Activated CD8-positive, alpha-beta memory T cell treated with anti-CD3 and anti-CD28 coated beads, Interleukin-2, amount 50 U/mL, for 1 hour (primary cell): ENCODE results near the gene ADM5.
A peak's percentile ranks its signal among the peaks of the same experiment; 100 is the strongest.

Experiments
- DNase-seq: peaks from one replicate; pipeline ENCODE4 v3.0.0-alpha.2; 2020; ENCODE audit errors: extremely low read depth

The ADM5 gene

DNA sequence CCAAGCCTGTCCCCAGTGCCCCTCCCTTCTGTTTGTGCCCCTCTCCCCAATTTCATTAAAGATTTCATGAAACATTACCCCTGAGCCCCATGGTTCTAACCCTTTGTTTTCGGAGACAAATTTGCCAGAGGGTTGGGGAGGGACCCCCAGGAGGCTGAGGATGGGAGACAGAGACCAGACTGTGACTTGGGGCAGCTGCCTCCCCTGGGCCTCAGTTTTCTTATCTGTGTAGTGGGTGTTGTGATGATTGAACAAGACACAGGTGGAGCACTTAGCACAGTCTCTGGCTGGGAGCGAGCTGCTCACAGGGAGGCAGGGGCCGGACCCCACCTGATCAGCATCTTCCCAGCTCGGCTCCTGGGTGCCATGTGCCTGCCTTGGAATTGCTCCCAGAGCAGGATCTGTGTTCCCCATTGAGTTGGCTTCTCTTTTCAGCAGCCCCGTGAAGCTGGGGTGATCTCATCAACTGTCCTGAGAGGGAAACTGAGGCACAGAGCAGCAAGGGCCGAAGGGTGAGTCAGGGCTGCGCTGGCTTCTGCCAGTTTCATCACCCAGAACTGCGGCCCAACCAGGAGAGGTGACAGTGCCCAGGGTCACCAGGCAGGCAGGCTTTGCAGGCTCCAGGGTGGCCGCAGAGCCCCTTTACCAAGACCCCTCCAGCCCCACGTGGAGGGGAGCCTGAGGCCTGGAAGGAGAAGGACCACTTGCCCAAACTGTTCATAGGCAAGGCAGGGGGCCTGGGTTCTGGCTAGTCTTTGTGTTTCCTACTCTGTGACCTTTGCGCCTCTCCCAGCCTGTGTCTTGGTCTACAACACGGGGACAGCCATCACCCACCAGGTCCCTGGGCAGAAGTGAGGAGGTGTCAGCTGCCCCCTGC, 30.6 kb upstream of the ADM5 start:
- DNase-seq, result no peak

DNA sequence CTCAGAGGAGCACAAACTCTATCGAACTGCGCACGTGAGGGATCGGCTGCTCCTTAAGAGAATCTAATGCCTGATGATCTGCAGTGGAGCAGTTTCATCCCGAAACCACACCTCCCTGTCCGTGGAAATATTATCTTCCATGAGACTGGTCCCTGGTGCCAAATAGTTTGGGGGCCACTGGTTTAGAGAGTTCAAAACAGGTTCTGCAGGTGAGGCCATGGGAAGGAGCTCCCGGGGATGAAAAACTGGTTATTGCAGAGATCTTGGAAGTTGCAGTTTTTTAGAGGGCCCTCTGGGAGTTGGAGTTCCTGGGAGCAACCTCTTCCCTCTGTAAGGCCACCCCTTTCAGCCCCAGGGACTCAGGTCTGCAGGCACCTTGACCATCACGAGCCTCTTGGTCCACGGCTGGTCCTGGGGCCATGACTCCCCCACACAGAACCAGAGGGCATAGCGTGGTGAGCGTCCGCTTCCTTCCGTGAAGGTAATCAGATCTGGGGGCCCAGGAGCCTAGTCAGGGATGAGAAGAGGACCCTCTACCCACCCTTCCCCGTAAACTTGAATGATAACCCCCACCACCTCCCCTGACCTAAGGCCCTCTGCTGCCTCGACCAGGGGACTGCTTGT, 28.9 kb upstream of the ADM5 start:
- DNase-seq, result no peak

DNA sequence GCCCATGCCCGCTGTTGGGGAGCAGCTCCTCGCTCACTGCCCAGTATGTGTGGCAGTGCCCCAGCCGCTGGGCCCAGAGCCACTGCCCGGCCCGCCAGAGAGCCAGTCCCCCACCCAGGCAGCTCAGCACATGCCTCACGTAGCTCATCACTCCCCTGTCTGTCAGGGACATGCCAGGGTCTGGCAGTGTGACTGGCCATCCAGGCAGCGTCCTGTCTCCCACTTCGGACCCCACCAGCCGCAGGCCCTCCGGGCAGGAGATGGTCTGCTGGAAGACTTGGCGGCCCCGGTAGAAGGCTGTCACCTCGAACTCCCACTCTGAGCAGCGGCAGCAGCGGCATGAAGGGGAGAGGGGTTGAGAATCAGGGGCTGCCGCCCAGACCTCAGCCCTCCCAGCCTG, 27.4 kb upstream of the ADM5 start:
- no peak for DNase-seq

DNA sequence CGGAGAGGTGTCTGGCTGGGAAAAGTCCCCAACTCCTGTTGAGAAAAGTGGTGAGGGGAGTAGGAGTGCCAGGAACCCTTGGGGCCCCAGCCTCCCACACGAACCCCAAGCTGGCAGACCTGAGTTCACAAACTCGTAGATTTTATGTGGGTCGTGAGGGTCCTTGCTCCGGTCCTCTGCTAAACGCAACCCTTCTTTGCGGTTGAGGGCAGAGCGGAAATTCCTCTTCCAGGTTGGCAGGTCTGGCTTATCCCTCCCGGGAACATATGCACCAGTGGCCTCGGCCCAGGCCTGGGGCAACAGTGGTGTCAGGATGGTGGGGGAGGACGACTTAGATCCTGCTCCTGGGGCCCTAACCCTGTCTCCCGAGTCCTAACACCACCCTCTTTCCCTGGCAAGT, 26.2 kb upstream of the ADM5 start:
- DNase-seq, result no peak

DNA sequence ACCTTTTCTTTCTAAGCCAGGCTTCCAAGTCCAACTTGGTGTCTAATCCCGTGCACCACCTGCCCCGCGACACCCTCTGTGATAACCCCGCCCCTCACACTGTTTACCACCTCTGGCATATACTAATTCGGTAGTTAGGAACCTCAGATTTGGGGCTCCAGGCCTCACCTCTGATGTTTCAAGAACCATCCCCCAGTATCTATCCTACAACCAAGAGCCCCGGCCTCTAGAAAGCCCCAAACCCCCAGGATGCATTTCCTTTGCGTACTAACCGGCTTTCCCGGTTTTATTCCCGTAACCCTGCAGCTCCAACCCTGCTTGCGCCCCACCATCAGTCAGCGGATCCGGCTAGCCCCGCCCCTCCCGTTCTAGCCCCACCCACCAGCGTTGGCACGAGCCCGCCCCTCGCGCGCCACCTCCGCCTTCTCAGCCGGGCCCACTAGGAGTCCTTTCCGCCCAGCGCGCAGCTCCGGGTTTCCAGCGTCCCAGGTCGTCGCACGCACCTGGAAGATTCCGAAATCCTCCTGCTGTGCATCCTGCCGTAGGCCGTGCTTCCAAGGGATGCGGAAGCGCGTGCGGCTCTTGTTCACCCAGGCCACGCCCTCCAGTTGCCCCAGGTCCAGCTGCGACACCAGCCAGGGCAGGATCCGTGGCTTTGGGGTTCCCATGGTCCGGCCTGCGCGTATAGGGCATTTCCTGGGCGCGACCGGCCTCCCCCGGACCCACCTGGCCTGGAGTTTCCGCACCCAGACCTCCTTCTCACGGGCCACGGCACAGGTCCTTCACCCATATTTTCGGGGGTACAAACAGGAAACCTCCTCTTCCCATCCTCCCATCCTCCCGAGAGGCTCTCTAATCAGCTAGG, 25.0 kb upstream of the ADM5 start:
- DNase-seq, result peak; percentile 51

DNA sequence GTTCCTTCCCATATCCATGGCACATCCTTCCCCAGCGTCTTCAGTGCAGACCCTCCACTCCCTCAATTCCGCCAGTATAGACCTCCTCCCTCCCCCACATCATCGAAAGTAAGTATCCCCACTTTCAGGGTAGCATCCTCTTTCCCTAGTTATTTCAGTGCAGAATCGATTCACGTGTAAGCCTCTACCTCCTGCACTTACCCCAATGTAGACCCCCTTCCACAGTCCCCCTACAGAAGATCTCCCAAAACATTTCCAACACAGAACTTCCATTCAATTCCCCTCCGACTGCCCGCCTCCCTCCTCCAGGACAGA, 24.4 kb upstream of the ADM5 start:
- no peak for DNase-seq

DNA sequence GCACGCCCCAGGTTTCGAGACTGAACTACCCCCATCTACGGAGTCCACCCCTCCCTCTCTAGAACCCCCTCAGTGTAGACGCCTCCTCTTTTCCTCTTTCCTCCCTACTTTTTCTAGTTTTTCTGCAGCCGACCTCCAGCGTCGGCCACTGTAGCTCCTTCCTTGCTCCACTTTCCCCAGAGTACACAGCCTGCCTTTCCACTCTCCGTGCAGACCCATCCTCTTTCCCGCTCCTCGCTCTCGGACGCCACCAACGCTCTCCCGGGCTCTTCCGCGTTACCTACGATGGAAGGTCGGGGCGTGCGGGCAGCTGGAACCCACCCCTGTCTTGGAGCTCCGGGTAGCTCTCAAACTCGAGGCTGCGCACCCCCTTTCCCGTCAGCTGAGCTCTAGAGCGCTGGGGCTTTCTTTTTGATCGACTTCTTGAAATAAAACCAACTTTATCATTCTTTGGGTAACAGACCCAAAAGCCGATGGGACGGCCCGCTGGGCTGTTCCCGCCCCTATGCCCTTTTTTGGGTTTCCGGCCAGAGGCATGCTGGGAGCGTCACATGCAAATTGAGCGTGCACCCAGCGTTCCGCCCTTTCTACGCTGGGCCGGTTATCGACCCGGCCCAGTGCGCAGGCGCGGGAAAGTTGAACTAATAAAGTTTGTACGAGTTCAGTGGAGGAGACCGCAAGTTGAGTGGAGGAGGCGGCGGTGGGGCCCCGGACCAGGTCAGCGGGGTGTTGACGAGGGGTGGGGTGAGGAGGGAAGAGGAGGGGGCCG, 23.9 kb upstream of the ADM5 start, which contains the start of the genes BCL2L12 and IRF3:
Gene BCL2L12 (plus strand): TSS at position 583 of the 769 bp plus-strand sequence. CDS start 760 bp downstream, outside the sequence.
Gene IRF3 (minus strand): TSS at position 507 of the 769 bp plus-strand sequence. CDS start 1,019 bp downstream, outside the sequence.
- peak; percentile 97 for DNase-seq

DNA sequence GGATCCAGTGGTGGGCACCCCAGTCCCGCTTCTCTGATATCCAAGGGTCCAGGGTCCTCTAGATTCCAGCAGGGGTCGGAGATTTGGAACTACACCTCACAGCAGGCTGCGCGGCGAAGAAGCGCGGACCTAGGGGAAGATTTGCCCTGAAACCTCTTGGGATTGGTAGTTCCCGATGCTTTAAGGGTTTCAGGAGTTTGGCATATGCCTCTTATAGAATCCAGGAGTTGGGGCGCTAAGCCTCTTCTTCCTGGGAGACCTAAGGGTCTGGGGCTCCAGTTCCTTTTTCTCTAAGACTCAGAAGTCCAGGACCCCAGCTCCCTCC, 23.3 kb upstream of the ADM5 start:
- no peak for DNase-seq

DNA sequence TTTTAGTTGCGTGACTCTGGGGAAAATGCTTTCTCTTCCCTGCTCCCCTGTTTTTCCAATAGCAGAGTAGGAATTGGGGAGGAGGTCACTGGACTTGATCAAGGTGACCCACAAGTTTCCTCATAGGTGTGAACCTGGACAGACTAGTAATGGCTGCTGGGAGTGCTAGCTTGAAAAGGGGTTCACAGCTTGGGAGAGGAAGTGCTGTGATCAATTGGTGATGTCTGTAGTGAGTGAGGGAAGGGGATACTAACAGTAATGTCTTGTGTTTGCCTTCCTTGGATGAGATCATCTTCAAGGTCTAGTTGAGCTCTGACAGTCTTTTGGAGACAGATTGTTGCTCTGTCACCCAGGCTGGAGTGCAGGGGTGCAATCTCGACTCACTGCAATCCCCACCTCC, 21.9 kb upstream of the ADM5 start:
- DNase-seq, result no peak

DNA sequence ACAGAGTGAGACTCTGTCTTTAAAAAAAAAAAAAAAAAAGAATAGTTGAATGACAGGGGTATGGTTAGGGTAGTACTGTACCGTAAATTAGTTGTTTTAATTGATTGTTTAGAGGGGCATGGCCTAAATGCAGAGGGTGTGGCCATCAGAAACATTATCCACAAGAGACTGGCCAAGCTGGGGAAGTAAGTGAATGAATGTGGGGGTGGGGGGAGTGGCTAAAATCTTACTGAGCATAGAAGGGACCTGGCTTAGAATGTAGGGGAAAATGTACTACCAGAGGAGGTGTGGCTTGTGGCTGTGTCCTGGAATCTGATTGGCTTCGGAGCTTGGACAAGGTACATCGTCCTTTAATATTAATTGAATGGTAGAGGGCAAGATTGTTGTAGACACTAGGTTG, 19.9 kb upstream of the ADM5 start:
- DNase-seq, result no peak

DNA sequence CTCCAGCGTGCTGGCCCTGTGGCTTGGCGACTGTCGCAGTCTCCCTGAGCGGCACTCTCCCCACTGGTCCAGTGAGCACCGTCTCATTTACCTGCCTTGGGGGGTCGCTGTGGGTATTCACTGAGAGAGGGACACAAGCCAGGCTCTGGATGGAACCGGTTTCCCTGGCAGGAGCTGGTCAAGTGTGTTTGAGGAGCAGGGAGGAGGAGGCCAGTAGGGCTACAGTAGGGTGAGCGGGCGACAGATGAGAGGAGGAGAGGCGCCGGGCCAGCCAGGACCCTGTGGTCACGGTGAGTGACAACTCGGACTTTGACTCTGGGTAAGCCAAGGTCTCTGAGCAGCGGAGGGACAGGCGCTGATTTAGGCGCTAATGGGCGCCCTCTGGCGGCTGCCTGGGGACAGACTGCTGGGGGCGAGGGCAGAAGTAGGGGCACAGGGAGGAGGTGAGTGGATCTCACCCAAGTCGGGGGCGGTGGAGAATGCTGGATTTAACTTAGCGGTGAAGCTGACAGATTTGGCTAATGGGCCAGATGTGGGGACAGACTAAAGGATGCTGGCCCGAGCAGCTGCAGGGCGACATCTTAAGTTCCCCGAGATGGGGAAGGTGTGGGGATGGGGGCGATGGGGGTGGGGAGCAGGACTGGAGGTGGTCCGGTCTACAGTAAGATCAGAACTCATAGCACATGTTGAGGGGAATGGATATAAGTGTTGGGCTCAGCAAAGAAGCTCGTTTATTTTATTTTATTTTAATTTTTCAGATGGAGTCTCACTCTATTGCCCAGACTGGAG, 17.1 kb upstream of the ADM5 start:
- DNase-seq, result no peak

DNA sequence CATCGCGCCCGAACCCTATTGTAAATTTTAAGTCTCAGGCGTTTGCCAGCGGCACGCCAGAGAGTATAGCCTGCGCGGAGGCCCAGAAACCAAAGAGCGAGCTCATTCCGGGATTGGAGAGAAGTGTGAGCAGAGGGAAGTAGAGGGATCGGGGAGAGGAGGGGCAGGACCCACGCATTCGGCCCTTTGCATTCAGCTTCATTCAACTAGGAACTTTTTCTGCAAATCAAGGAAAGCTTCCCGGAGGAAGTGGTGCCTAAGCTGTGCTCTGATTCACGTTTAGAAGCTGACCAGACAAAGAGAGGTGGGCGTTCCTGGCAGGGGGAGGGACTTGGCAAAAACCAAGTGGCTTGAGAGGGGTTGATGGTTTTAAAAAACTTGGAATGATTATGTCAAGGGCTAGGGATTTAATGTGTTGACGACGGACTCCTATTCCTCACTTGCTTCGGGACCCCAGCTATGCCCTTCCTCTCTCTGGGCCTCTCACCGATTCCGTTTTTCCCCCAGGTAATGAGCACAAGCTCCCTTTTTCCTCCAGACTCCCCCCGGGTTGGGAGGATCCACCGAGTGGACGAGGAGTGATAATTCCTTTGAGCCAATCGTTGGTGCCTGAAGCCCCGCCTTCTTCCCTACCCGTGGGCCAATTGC, 13.1 kb upstream of the ADM5 start:
- DNase-seq, result no peak

DNA sequence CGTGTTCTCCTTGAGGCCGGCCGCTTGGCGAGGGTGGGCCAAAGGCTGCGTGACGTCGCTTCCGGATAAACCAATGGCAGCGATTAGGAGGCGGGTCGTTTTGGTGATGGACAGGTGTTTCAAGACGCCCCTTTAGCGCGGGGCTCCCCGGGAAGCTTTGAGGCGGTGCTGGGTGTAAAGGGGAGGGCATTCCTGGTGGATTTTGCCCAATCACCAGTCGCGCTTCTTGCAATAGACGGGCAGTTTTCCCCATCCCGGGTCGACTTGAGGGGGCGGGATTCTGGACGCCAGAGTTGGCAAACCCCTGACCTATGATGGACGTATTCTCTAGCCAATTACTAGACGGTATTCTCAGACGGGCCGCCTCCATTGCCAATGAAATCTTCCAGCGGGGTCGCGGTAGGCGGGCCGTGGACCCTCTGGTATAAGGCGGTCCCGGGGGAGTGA, 12.6 kb upstream of the ADM5 start:
- peak; percentile 98 for DNase-seq

DNA sequence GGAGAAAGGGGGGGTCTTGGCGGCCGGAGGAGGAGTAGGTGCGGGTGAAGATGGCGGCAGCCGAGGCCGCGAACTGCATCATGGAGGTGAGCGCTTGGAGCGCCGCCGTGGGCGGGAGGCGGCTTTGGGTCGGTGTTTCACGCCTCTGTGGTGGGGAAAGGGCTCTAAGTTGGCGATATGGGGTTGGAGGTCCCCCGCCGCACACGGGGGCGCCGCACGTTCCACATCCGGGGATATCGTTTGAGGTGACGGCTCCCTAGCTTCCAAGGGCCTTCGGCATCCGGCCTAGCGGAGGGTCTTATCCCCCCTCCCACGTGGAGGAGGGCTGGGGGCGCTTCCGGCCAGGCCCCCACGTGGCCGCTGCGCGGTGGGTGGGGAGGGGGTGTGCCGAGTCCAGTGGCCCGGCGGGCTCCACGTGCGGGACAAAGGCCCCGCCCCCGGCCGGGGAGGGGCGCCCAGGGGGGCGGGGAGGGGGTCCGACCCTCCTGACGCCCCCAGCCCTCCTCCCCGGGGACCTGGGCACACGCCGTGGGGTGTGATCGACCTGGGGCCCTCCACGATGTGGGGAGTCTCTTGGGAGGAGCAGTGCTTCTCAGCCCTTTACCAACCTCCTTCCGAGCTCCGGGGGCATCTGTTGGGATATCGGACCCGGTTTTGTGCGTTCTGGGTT, 12.0 kb upstream of the ADM5 start, which contains the start of gene PRMT1:
Gene PRMT1 (plus strand): TSS at position 41 of the 670 bp plus-strand sequence. CDS start 10 bp downstream, at position 51.
- DNase-seq, result no peak

DNA sequence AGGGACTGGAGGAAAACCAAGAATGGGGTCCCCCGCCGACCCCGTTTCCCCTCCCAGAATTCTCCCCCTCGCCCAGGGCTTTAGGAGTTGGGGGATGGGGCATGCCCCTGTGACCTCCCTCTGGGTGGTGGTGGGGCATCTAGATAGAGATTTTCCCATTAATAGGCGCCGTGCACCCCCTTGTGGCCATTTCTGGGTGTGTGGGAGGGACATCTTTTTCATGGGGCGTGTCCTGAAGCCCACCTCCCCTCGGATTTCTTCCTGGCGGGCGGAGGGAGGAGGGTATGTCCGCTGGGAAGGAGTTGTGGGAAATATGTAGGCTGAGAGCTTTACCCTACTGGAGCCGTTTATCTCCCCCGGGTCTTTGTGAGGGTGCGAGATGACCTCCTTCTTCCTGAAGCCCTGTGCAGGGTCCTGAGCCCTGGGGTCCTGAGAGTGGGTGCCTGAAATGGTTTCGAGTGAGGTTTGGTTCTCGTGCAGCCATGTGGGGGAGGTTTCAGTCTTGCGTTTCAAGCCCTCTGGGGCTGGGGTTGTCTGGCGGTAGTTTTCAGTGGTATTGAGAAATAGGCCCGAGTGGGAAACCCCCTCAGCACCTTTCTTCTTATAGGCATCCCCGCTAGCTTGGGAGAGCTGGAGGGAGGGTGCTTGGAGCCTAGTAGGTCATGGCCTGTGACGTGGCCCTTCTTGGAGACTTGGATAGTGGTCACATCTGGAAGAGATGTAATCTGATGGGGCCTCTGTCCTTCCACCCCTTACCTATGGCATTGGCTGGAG, 11.3 kb upstream of the ADM5 start:
- DNase-seq, result peak; percentile 50

DNA sequence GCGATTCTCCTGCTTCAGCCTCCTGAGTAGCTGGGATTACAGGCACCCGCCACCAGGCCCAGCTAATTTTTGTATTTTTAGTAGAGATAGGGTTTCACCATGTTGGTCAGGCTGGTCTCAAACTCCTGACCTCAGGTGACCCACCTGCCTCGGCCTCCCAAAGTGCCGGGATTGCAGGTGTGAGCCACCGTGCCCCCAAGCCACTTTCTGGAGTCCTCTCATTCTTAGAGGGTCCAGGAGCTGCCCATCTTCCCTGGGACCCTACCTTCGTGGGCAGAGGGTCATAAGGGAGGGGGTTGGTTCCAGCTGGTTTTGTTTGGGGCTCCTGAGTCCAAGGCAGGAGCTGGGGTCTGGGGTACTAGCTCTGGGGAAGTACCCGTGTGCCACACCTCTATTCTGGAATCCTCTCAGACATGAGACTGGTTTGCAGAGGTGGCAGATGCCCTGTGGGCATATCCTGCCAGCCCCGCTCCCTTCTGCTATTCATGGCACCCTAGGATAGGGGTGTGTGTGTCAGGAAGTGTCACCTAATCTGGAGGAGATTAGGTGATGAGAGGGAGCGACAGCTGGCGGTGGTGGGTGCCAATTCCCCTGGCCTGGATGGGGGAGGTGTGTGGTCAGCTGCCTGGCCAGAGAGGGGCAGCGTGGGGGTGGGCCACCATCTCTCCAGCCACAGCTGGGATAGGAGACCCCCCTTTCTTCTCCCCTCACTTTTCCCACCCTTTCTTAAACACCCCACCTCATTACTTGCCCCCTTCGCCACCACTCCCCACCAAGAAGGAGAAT, 10.2 kb upstream of the ADM5 start:
- no peak for DNase-seq

DNA sequence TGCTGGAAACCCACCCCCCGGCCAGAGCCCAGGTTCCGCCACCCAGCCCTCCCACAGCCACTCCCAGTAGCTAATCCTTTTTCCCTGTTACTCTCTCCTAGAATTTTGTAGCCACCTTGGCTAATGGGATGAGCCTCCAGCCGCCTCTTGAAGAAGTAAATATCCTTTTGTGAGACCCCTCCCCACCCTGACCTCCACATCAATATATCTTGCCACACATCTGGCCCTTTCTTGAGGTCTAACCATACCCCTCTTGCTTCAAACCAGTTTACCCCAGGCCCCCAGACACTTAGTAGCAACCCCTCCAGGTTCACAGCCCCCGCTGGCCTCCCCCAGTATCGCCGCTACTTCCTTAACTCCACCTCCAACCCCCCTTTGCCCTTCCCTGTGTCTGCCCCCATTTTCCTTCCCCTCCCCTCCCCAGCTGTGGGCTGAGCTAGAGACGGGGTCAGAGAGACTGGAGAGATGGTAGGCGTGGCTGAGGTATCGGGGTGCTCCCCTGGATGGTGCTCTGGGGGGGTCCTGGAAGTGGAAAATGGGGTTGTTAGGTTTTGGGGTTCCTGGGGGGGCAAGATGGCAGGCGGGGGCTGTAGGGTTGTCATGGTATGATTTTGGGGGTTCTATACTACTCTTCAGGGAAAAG, 9.5 kb upstream of the ADM5 start:
- no peak for DNase-seq
